Activated T-cell treated with anti-CD3 and anti-CD28 coated beads, Interleukin-2, amount 50 U/mL, for 1 hour (primary cell): ENCODE data around the gene NAP1L5.
A peak's percentile ranks its signal among the peaks of the same experiment; 100 is the strongest.

Source experiments
- DNase-seq: peaks from one replicate; pipeline ENCODE4 v3.0.0-alpha.2; 2020

The NAP1L5 gene

GRCh38 chr4:88659055-88659889 is 38.4 kb downstream of the NAP1L5 start:
- peak; percentile 31 for DNase-seq

- no peak for DNase-seq
These were observed 42.4 kb downstream of the NAP1L5 start for GRCh38 chr4:88655226-88655625.

GRCh38 chr4:88653371-88653946 is 44.2 kb downstream of the NAP1L5 start:
- no peak for DNase-seq

- DNase-seq = no peak
These were observed 47.9 kb downstream of the NAP1L5 start for GRCh38 chr4:88649716-88650115.

- no peak for DNase-seq
These were observed 50.9 kb downstream of the NAP1L5 start for GRCh38 chr4:88646528-88647280.

- no peak for DNase-seq
These were observed 51.6 kb downstream of the NAP1L5 start for GRCh38 chr4:88645994-88646393.
